Measurements from ENCODE around the gene IFITM1. TPM values are rescaled to one million over a fixed set of nuclear protein-coding genes. Genes with fewer than 3 reads are reported as not detected.
A peak's percentile ranks its signal among the peaks of the same experiment; 100 is the strongest.

The IFITM1 gene
- total RNA-seq, 2 donors from 2014 or later: 182 to 220 TPM

DNA sequence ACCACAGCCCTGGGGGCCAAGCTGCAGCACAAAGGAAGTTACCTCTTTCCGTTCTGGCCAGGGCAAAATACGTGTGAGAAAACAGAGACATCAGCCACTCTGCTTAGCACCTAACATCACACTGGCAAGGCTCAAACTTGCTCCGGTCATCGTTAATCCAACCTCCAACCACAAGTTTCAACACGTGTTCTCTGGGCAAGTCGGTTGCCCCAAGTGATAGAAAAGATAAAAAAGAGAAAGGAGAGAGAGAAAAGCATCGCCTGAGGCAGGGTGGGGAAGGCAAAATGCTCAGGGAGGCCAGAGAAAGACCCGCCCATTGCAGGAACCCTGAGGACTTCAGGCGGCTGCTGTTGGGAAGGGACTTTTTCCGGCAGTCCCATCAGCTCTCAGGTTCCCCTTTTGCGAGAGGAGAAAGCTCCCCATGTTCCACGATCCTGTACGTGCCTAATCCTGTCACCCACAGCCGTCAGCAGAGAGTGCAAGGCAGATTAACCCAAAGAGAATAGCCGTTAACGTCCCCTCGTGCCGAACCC, 36.9 kb downstream of the IFITM1 start:
- Histone ChIP-seq H3K27me3 (replicated peaks; ENCODE audit: insufficient read depth) (no peaks in the 10 kb centered on the region), H3K4me1 (ENCODE audit: control insufficient read depth in 1 of 2, low read depth in 2 of 2) (peaks cover 18 to 48% of the 10 kb centered on the region in 2 donors), H3K27ac (no peak overlapping the region), H3K4me3 (no peak overlapping the region), H3K36me3 (no peaks in the 10 kb centered on the region), H3K9me3 (no peaks in the 10 kb centered on the region)
- TF ChIP-seq, protein P1, sequence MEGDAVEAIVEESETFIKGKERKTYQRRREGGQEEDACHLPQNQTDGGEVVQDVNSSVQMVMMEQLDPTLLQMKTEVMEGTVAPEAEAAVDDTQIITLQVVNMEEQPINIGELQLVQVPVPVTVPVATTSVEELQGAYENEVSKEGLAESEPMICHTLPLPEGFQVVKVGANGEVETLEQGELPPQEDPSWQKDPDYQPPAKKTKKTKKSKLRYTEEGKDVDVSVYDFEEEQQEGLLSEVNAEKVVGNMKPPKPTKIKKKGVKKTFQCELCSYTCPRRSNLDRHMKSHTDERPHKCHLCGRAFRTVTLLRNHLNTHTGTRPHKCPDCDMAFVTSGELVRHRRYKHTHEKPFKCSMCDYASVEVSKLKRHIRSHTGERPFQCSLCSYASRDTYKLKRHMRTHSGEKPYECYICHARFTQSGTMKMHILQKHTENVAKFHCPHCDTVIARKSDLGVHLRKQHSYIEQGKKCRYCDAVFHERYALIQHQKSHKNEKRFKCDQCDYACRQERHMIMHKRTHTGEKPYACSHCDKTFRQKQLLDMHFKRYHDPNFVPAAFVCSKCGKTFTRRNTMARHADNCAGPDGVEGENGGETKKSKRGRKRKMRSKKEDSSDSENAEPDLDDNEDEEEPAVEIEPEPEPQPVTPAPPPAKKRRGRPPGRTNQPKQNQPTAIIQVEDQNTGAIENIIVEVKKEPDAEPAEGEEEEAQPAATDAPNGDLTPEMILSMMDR (IDR thresholded peaks at IDR 0.05): no peak
- no peak for ATAC-seq (ENCODE audit: insufficient number of reproducible peaks, low FRiP score, low read depth)
- no peak for DNase-seq (ENCODE audit: low spot score)

DNA sequence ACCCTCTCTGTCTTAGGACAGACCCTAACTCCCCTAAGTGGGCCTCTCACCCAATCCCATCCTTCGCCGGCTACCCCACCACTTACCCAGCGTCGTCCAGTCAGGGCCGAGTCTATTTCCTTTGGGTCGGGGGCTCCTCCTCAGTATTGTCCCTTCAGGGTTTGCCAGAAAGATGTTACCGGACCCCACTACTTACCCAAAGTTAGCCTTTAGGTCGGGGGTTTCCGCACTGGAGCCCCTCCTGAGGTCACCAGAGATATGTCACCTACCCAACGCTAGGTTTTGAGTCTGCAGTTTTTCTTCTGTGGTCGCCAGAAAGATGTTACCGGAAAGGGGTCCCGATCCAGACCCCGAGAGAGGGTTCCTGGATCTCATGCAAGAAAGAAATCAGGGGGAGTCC, 37.6 kb downstream of the IFITM1 start:
- H3K27ac ChIP-seq: no peak overlapping the region
- no peaks in the 10 kb centered on the region for H3K27me3 ChIP-seq (replicated peaks; ENCODE audit: insufficient read depth)
- H3K4me3 ChIP-seq: no peak overlapping the region
- TF ChIP-seq, protein P1 (IDR thresholded peaks at IDR 0.05): no peak
- H3K9me3 ChIP-seq: no peaks in the 10 kb centered on the region
- H3K4me1 ChIP-seq (ENCODE audit: control insufficient read depth in 1 of 2, low read depth in 2 of 2): peaks cover 18 to 48% of the 10 kb centered on the region in 2 donors
- DNase-seq (ENCODE audit: low spot score): no peak
- H3K36me3 ChIP-seq: no peaks in the 10 kb centered on the region
- ATAC-seq (ENCODE audit: insufficient number of reproducible peaks, low FRiP score, low read depth): no peak

DNA sequence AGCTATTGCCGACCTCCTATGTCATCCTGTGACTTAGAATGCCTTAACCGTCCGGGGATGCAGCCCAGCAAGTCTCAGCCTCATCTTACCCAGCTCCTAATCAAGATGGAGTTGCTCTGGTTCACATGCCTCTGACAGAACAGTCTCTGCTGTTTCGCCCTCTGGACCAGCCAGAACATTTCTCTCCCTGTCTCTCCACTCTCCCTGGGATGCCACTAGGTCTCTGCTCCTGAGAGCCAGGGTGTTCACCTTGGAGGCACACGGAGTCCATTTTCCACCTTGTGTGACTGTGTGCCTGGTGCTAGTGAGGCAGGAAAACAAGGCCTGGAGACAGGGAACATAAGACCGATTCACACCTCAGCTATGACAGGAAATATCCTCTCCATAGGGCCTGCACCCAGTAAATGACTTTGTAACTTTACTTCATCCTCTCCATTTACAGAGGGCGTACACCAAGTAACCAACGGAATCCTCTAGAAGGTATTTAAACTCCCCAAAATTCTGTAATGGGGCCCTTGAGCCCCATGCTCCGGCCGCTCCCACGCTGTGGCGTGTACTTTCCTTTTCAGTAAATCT, 38.7 kb downstream of the IFITM1 start:
- no peak for ATAC-seq (ENCODE audit: insufficient number of reproducible peaks, low FRiP score, low read depth)
- TF ChIP-seq, protein P1 (IDR thresholded peaks at IDR 0.05): no peak

DNA sequence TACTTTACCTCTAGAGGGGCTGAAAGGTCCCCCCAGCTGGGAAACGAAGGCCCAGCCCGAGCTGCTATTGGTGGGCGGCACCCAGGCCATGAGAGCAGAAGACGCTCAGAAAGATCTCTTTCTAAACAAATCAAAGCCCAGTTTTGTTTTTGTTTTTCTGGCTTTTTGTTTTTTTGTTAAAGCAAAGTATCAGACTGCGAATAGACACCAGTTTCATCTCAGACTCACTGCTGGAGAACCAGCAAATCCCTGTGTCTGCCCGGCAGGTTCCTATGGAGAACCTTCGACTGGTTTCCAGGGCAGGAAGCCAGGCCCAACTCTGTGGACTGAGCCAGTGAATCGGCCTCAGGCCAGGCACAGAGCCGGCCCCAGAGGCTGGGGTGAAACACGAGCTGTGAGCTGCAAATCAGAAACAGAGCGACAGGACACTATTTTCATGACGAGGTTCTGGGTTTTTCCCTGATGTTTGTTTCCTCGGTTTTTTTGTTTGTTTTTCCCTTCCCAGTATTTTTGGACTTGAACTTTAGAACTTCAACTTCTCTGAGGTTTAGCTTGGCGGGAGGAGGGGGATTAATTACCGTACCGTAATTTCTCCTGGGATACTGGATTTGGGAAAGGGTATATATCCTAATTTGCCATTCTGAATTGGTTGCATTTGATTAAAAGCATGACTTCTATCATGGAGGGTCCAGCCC, 39.5 kb downstream of the IFITM1 start:
- peak overlapping the region; percentile 21 for H3K4me3 ChIP-seq
- H3K9me3 ChIP-seq: no peaks in the 10 kb centered on the region
- H3K36me3 ChIP-seq: no peaks in the 10 kb centered on the region
- ATAC-seq (ENCODE audit: insufficient number of reproducible peaks, low FRiP score, low read depth) (peak; percentile 54), DNase-seq (ENCODE audit: low spot score) (peak; percentile 67)
- H3K27me3 ChIP-seq (replicated peaks; ENCODE audit: insufficient read depth): no peaks in the 10 kb centered on the region
- TF ChIP-seq, protein P1 (IDR thresholded peaks at IDR 0.05): no peak
- peaks cover 18 to 44% of the 10 kb centered on the region in 2 donors for H3K4me1 ChIP-seq (ENCODE audit: control insufficient read depth in 1 of 2, low read depth in 2 of 2)
- peak overlapping the region; percentile 99 for H3K27ac ChIP-seq

More for the DNA sequence above, 38.7 kb downstream of the IFITM1 start:
- DNase-seq (ENCODE audit: low spot score): no peak
- peaks cover 18 to 48% of the 10 kb centered on the region in 2 donors for H3K4me1 ChIP-seq (ENCODE audit: control insufficient read depth in 1 of 2, low read depth in 2 of 2)
- no peaks in the 10 kb centered on the region for H3K36me3 ChIP-seq
- H3K4me3 ChIP-seq: no peak overlapping the region
- H3K27me3 ChIP-seq (replicated peaks; ENCODE audit: insufficient read depth): no peaks in the 10 kb centered on the region
- H3K9me3 ChIP-seq: no peaks in the 10 kb centered on the region
- H3K27ac ChIP-seq: peak overlapping the region; percentile 99
